Ramos (cell line): Measurements from ENCODE around the gene ZNF732.
"Not testable (repeated sequence)": the region's sequence is repeated elsewhere in the genome, so short reads cannot be mapped to it uniquely, and the experiment has no call there.

ENCODE experiments used
- in situ Hi-C: fragments of 300-500 bp; cut with MboI; formaldehyde crosslinking; loops from one replicate; pipeline ENCODE4 v1.14.3; 2022; ENCODE audit warnings: low sequenced_read_pairs; ENCODE audit not compliant: unreplicated experiment

The ZNF732 gene

GRCh38 chr4:256492-256891 lies 48.8 kb downstream of the ZNF732 start:
- in situ Hi-C loops = no loop called here

- in situ Hi-C loops = no loop called here
These were observed 51.1 kb downstream of the ZNF732 start for GRCh38 chr4:253936-254756.

- in situ Hi-C loops = no loop called here
These were observed 53.1 kb downstream of the ZNF732 start for GRCh38 chr4:252065-252601.

- in situ Hi-C loops = no loop called here
These were observed 60.8 kb downstream of the ZNF732 start for GRCh38 chr4:244471-244870.

GRCh38 chr4:243426-243825 lies 61.8 kb downstream of the ZNF732 start:
- in situ Hi-C loops = no loop called here

GRCh38 chr4:242121-242848 lies 63.0 kb downstream of the ZNF732 start:
- in situ Hi-C loops = no loop called here

- in situ Hi-C loops = not testable (repeated sequence)
These were observed 63.9 kb downstream of the ZNF732 start for GRCh38 chr4:241411-241810.

GRCh38 chr4:236028-236427 lies 69.2 kb downstream of the ZNF732 start:
- in situ Hi-C loops = no loop called here

GRCh38 chr4:234178-234577 lies 71.1 kb downstream of the ZNF732 start:
- in situ Hi-C loops = no loop called here

- in situ Hi-C loops = no loop called here
These were observed 81.3 kb downstream of the ZNF732 start for GRCh38 chr4:223913-224497.
